GM20000 (cell line): Measurements from ENCODE around the gene CCDC93.

Experiments
- DNase-seq: peaks from one replicate; pipeline ENCODE4 v3.0.0; 2012; ENCODE audit warnings: low spot score
- CTCF ChIP-seq: IDR thresholded peaks from 2 replicates; pipeline ENCODE4 v1.5.1; 2012; ENCODE audit warnings: mild to moderate bottlenecking, control low read depth; ENCODE audit errors: extremely low read depth, missing control alignments

Gene CCDC93

GRCh38 chr2:118006326-118006725 lies 7.5 kb downstream of the CCDC93 start:
- no peak for TF ChIP-seq CTCF
- DNase-seq, result no peak

GRCh38 chr2:118003396-118003824 lies 10.5 kb downstream of the CCDC93 start:
- DNase-seq, result peak; percentile 71
- peak; percentile 78 for TF ChIP-seq CTCF

- no peak for TF ChIP-seq CTCF
- DNase-seq, result no peak
Measured at GRCh38 chr2:118000041-118000440, 13.8 kb downstream of the CCDC93 start.

- no peak for TF ChIP-seq CTCF
- DNase-seq, result no peak
Measured at GRCh38 chr2:117997872-117998454, 15.9 kb downstream of the CCDC93 start.

- no peak for TF ChIP-seq CTCF
- DNase-seq, result no peak
Measured at GRCh38 chr2:117996525-117996924, 17.3 kb downstream of the CCDC93 start.

- no peak for DNase-seq
- no peak for TF ChIP-seq CTCF
Measured at GRCh38 chr2:117994729-117995128, 19.1 kb downstream of the CCDC93 start.

GRCh38 chr2:117989854-117990438 lies 23.9 kb downstream of the CCDC93 start:
- TF ChIP-seq CTCF, result no peak
- DNase-seq, result no peak
